PC-3 (cell line): ENCODE results near the gene RPL36A. TPM values are rescaled to one million over a fixed set of nuclear protein-coding genes. Genes with fewer than 3 reads are reported as not detected.

ENCODE experiments used
- ATAC-seq: fragments of 200-7000 bp; cut with Tn5 transposase; 2 replicates; pipeline ENCODE4 v1.9.1; 2020; ENCODE audit warnings: mild to moderate bottlenecking, moderate library complexity
- BruUV-seq: library from RNA; stranded (reverse); fragments of 400-500 nt; replicated peaks from 2 replicates; lab custom pipeline; 2021; lab: Mats Ljungman, UMichigan
- CTCF ChIA-PET: fragments of 300-600 bp; sonication (Branson Sonifier 250); formaldehyde crosslinking; loops from one replicate; lab custom pipeline; 2022; ENCODE audit warnings: antibody characterized with exemption; lab: Charles Lee
- POLR2A ChIA-PET: fragments of 300-600 bp; sonication (Branson Sonifier 250); formaldehyde crosslinking; loops from one replicate; lab custom pipeline; 2022; ENCODE audit warnings: antibody characterized with exemption; ENCODE audit not compliant: unreplicated experiment; lab: Charles Lee
- DNase-seq: peaks from one replicate; pipeline ENCODE4 v3.0.0-alpha.2; 2015
- H2AFZ ChIP-seq: fragments of 300-600 bp; sonication (generic); 2 replicates; pipeline ENCODE4 v1.6.0; 2016; ENCODE audit warnings: antibody characterized with exemption, low read length
- H3F3A ChIP-seq: fragments of 300-600 bp; sonication (generic); one replicate; pipeline ENCODE4 v1.6.0; 2017; ENCODE audit warnings: antibody characterized with exemption, low read length, control low read depth, mild to moderate bottlenecking; ENCODE audit not compliant: unreplicated experiment
- H3K27ac ChIP-seq: fragments of 300-600 bp; sonication (generic); 2 replicates; pipeline ENCODE4 v1.5.1; 2016; ENCODE audit warnings: mild to moderate bottlenecking, low read length
- H3K27me3 ChIP-seq: fragments of 300-600 bp; sonication (generic); 2 replicates; pipeline ENCODE4 v1.6.1; 2016; ENCODE audit warnings: low read length, mixed read lengths
- H3K36me3 ChIP-seq: fragments of 300-600 bp; sonication (generic); 2 replicates; pipeline ENCODE4 v1.6.1; 2016; ENCODE audit warnings: low read depth, mixed run types, low read length, mixed read lengths
- H3K4me1 ChIP-seq: fragments of 300-600 bp; sonication (generic); 2 replicates; pipeline ENCODE4 v1.5.1; 2016; ENCODE audit warnings: low read length; ENCODE audit not compliant: insufficient read depth
- H3K4me2 ChIP-seq: fragments of 300-600 bp; sonication (generic); 2 replicates; pipeline ENCODE4 v1.6.0; 2016; ENCODE audit warnings: low read length
- H3K4me3 ChIP-seq: fragments of 300-600 bp; sonication (generic); 2 replicates; pipeline ENCODE4 v1.5.1; 2016; ENCODE audit warnings: mild to moderate bottlenecking, low read length, mixed read lengths
- H3K79me2 ChIP-seq: fragments of 300-600 bp; sonication (generic); 2 replicates; pipeline ENCODE4 v1.6.1; 2017; ENCODE audit warnings: low read length, mixed read lengths
- H3K9ac ChIP-seq: fragments of 300-600 bp; sonication (generic); 2 replicates; pipeline ENCODE4 v1.6.0; 2016; ENCODE audit warnings: mild to moderate bottlenecking, low read length
- H3K9me2 ChIP-seq: fragments of 300-600 bp; sonication (generic); replicated peaks from 2 replicates; pipeline ENCODE4 v1.6.1; 2016; ENCODE audit warnings: mixed run types, low read length, mixed read lengths
- H3K9me3 ChIP-seq: fragments of 300-600 bp; sonication (generic); 2 replicates; pipeline ENCODE4 v1.6.1; 2016; ENCODE audit warnings: low read length, mixed read lengths
- H4K20me1 ChIP-seq: fragments of 300-600 bp; sonication (generic); 2 replicates; pipeline ENCODE4 v1.6.1; 2016; ENCODE audit warnings: low read length, mixed read lengths
- CTCF ChIP-seq: fragments of 300-600 bp; sonication (generic); conservative IDR thresholded peaks from 2 replicates; pipeline ENCODE4 v1.5.1; 2017; ENCODE audit warnings: antibody characterized with exemption, low read depth, mild to moderate bottlenecking, low read length
- EZH2 ChIP-seq: fragments of 300-600 bp; sonication (generic); IDR thresholded peaks from one replicate; pipeline ENCODE4 v1.6.1; 2017; ENCODE audit warnings: antibody characterized with exemption, mild to moderate bottlenecking, low read length; ENCODE audit not compliant: unreplicated experiment
- EZH2phosphoT487 ChIP-seq: fragments of 300-600 bp; sonication (generic); IDR thresholded peaks from 2 replicates; pipeline ENCODE4 v1.6.1; 2018; ENCODE audit warnings: mild to moderate bottlenecking, antibody characterized with exemption, low read length, borderline replicate concordance
- intact Hi-C: fragments of 100-400 bp; cut with micrococcal nuclease; formaldehyde crosslinking; loops from 2 replicates; pipeline ENCODE4 v1.9.0; 2023
- total RNA-seq: library from RNA; depleted of rRNA; stranded (reverse); fragments of >200 nt; gene quantifications from 2 replicates; pipeline ENCODE4 v1.2.3, GENCODE V29; 2014

The RPL36A gene
- total RNA-seq, 1 experiment from 2014 or later = 914 TPM

- CTCF ChIA-PET = no interaction called here
Observed at GRCh38 chrX:101391831-101392230, 1.0 kb downstream of the RPL36A start.

GRCh38 chrX:101393530-101394305, 2.9 kb downstream of the RPL36A start:
- ChIA-PET CTCF (no interaction called here), POLR2A (no interaction called here)
- intact Hi-C loops = no loop called here
- Histone ChIP-seq H3K4me2 (peak overlapping the region; percentile 44), H2AFZ (no peak overlapping the region), H3K4me3 (peak overlapping the region; percentile 23; the same call in 1 of the 2 replicates), H3K27ac (no peak overlapping the region), H3K9ac (no peak overlapping the region), H3K9me2 (no peaks in the 10 kb centered on the region), H3K27me3 (no peaks in the 10 kb centered on the region), H3K79me2 (peaks cover 33% of the 10 kb centered on the region), H4K20me1 (peaks cover 17% of the 10 kb centered on the region; the same call in 1 of the 2 replicates), H3K4me1 (peaks cover 22% of the 10 kb centered on the region), H3F3A (no peaks in the 10 kb centered on the region), H3K36me3 (peaks cover 35% of the 10 kb centered on the region), H3K9me3 (no peaks in the 10 kb centered on the region)
- TF ChIP-seq CTCF (no peak), EZH2phosphoT487 (no peak), EZH2 (no peak)
- ATAC-seq (0 out of 2 replicates have a peak, but pooled peaks have one; percentile 4), DNase-seq (no peak)
- no TSS peak for BruUV-seq

More at GRCh38 chrX:101391831-101392230, 1.0 kb downstream of the RPL36A start:
- H3K4me1 ChIP-seq = peaks cover 22% of the 10 kb centered on the region
- POLR2A ChIA-PET = no interaction called here
- peak overlapping the region; percentile 69 for H3K27ac ChIP-seq
- H3F3A ChIP-seq = no peaks in the 10 kb centered on the region
- H3K4me2 ChIP-seq = peak overlapping the region; percentile 91
- BruUV-seq = no TSS peak
- H3K4me3 ChIP-seq = peak overlapping the region; percentile 95
- H3K27me3 ChIP-seq = no peaks in the 10 kb centered on the region
- H3K9me2 ChIP-seq = no peaks in the 10 kb centered on the region
- peak overlapping the region; percentile 100 for H3K9ac ChIP-seq
- no peaks in the 10 kb centered on the region for H3K9me3 ChIP-seq
- intact Hi-C loops = loop anchor here (2.0 kb wide), 1 partner anchor 43 kb away; the partner anchor contains the start of gene TIMM8A
- peaks cover 33% of the 10 kb centered on the region for H3K79me2 ChIP-seq
- TF ChIP-seq CTCF (no peak), EZH2phosphoT487 (no peak), EZH2 (no peak)
- peaks cover 35% of the 10 kb centered on the region for H3K36me3 ChIP-seq
- peaks cover 17% of the 10 kb centered on the region; the same call in 1 of the 2 replicates for H4K20me1 ChIP-seq
- ATAC-seq = no peak
- H2AFZ ChIP-seq = no peak overlapping the region
- no peak for DNase-seq

- Histone ChIP-seq H3K79me2 (peaks cover 33% of the 10 kb centered on the region), H3K4me1 (peaks cover 22% of the 10 kb centered on the region), H3K9me3 (no peaks in the 10 kb centered on the region), H3K27me3 (no peaks in the 10 kb centered on the region), H3K36me3 (peaks cover 35% of the 10 kb centered on the region), H4K20me1 (peaks cover 17% of the 10 kb centered on the region; the same call in 1 of the 2 replicates), H3K27ac (no peak overlapping the region), H3F3A (no peaks in the 10 kb centered on the region), H3K4me2 (no peak overlapping the region), H2AFZ (no peak overlapping the region), H3K9me2 (no peaks in the 10 kb centered on the region), H3K4me3 (no peak overlapping the region), H3K9ac (no peak overlapping the region)
- intact Hi-C loops = no loop called here
- BruUV-seq = no TSS peak
- no peak for TF ChIP-seq CTCF
- TF ChIP-seq EZH2 = no peak
- no peak for TF ChIP-seq EZH2phosphoT487
- ChIA-PET CTCF (no interaction called here), POLR2A (no interaction called here)
- ATAC-seq (no peak), DNase-seq (no peak)
Observed at GRCh38 chrX:101394372-101394771, 3.6 kb downstream of the RPL36A start.
